GM19240 (cell line): Measurements from ENCODE around the gene CEP95.

Experiments used
- DNase-seq: peaks from one replicate; pipeline ENCODE4 v3.0.0; 2011; ENCODE audit warnings: low spot score; ENCODE audit not compliant: insufficient read length

The CEP95 gene

DNA sequence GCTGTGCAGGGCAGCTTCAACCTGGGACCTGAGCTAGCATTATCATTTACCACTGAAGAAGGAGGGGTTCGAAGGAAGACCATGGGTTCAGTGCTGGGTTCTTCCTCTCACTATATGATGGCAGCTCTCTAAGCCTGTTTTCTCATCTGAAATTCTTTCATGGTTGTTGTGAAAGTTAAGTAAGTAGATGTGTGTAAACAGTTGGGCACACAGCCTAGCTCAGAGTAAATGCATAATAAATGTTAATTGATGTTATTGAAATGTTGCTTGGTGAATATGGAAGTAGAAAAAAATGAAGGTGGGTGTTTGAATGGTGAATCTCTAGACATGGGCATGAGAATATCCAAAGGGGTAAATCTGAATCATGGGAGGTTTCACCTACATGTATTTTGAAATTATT is 9.1 kb downstream of the CEP95 start:
- no peak for DNase-seq

- no peak for DNase-seq
Observed at GRCh38 chr17:64519601-64520000, 12.8 kb downstream of the CEP95 start.

DNA sequence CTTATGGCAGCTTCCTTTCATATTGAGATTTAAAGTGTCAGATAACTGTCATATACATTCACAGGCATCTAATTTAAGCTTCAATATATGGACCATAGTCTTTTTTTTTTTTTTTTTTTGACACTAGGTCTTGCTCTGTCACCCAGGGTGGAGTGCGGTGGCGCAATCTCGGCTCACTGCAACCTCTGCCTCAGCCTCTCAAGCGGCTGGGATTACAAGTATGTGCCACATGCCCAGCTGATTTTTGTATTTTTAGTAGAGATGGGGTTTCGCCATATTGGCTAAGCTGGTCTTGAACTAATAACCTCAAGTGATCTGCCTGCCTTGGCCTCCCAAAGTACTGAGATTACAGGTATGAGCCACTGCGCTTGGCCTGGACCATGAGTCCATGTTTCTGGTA is 13.6 kb downstream of the CEP95 start:
- no peak for DNase-seq

DNA sequence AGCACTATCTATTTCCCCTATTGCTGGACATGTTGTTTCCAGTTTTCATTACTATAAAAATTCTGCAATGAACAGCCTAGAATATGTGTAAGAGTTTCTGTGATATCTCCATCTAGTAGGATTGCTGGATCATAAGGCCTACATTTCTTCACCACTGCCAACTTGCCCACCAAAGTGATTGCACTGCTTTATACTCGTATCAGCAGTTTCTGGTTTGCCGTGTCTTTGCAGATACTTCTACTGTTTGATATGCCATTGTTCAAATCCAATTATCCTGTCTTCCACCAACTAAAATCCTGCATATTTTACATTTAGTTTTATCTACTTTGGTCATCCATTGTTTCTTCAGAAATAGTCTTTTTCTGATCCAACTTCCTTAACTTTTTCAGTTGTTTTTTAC is 21.1 kb downstream of the CEP95 start:
- DNase-seq: no peak

DNA sequence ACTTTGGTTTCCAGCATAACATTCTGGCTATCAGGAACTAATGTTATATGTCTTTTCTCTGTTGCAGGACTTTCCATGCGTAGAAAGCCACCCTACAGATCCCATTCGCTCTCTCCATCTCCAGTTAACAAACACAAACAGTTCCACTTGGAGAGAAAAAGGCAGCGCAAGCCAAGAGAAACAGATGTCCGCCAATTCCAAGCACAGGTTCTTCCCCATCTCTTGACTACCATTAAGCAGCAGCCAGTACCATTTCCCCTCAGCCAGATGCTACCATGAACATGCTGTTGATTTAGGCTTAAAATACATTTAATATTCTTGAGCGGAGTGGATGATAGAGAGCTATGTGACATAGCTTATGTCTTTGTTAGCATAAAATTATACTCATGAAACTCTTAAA is 22.4 kb downstream of the CEP95 start:
- DNase-seq: no peak

DNA sequence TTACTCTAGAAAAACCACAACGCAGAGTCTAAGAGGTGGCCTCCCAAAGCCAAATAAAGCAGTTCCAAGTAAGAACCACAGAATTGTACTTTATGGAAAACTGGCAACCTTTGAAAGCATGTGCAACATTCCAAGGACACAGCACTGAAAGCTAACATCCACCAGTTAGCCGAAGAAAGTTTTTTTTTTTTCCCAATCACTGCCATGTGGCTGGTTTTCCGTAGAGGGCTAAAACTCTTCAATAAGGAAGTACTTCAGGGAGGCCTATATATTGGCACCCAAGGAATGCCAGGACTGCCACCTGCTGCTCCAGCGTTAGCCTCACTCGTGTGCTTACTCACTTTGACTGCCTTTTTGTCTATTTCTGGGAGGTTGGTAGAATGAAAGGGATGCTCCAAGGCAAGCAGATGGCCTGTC is 25.2 kb downstream of the CEP95 start:
- no peak for DNase-seq

GRCh38 chr17:64532409-64532808 is 25.6 kb downstream of the CEP95 start:
- no peak for DNase-seq

DNA sequence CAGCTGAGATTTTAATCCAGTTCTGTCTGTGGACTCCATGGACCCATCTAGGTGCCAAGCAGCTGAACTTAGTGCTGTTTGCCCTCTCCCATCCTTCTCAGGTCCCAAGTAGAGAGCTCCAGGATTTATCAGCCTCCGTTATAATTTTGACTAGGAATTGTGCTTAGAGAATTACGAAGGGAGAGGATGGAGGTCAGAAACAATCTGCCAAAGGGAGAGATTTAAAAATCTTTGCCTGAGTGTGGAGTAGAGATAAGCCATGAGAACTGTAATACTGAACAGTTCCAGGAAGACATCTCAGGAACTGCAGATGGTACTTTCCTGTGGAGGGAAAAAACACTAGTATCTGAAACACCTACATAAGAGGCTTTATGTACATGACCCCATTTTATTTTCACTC is 27.0 kb downstream of the CEP95 start:
- no peak for DNase-seq

DNA sequence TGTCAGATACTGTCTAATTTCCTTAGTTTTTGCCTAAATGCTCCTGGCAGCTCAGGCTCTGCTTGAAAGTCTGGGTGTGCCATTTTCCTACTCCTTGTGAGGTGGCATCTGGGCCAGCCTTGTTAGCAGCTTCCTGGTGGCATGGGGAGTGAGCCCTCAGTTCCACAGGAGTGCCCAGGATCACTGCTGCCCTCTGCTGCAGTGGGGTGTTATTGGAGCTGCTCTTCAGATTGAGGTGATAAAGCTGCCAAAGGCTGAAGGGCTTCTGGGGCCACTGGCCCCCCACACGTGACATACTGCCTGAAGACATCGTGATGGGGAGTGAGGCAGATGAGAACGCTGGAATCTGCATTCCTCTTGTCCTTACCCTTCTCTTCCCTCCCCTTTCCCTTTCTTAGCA is 27.4 kb downstream of the CEP95 start:
- DNase-seq: no peak

GRCh38 chr17:64535357-64535756 is 28.6 kb downstream of the CEP95 start:
- DNase-seq: no peak

DNA sequence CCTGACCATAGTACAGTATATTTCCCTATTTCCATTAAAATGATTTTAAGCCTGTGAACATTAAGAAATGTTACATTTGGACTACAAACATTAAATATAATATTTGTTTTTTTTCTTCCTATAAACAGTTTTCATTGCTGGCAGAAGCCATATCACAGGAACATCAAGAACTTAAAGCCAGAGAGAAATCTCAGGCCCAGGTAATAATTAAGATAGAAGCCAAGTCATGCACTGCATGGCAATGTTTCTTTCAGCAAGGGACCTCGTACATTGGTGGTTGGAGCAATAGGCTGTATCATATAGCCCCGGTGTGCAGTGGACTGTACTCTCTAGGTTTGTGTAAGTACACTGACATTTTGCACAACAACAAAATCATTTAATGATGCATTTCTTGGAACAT is 30.1 kb downstream of the CEP95 start:
- no peak for DNase-seq

DNA sequence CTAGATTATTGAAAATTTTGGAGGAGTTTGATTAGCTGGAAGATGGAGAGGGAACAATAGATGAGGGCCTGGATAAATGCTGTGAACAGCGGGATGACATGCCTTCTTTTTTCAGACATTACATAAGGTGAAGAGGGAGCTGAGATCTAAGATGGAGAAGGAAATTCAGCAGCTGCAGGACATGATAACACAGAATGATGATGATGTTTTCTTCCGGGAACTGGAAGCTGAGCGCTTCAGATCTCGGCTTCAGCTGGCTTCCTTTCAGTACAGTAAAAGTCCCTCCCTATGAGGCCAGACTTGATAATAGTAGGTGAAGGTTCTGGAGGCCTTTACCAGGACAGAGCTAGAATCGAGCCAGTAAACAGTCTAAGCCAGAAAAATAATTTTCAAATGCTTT is 30.7 kb downstream of the CEP95 start:
- DNase-seq: no peak

DNA sequence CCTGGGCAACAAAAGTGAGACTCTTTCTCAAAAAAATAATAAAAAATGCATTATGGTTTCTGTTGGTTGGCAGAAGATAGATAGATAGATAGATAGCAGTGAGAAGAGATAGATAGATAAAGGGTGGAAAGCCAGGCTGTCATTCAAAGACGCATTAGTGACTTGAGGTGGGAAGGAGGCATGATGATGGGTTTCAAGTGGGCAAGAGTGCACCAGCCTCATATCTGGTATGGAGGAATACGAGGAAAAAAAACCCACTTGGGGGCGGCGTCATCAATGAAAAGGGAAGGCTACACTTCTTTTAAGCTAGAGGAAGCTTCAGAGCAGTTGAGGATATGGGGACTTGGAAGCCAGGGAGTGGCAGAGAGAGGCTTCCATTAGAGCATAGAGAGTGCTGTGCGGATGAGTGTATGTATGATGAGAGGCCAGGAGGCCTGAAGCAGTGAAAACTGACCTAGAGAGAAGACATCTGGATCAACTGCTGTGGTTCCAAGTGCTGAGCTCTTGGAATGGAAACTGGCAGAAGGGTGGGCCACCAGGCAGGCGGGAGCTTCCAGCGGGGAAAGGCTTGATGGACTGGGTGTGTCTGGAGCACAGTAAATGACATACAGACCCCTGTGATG is 31.8 kb downstream of the CEP95 start:
- DNase-seq: no peak

GRCh38 chr17:64540118-64540776 is 33.5 kb downstream of the CEP95 start:
- no peak for DNase-seq

DNA sequence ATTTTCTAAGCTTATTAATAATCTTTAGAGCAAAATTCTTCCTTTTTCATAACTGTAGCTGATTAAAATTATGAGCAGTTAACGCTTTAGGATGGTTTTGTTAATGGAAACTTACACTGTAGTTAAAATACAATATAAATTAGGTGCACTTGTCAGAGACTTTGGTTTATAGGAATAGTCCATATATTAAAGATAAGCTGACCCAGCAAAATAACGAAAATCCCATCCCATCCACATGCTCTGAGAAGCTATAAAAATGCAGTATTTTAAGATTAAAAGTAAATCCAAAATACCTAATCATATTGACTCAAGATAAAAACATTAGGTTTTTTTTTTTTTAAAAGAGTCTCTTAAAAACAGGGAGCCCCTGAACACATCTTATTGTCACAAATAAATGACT is 38.0 kb downstream of the CEP95 start:
- no peak for DNase-seq

DNA sequence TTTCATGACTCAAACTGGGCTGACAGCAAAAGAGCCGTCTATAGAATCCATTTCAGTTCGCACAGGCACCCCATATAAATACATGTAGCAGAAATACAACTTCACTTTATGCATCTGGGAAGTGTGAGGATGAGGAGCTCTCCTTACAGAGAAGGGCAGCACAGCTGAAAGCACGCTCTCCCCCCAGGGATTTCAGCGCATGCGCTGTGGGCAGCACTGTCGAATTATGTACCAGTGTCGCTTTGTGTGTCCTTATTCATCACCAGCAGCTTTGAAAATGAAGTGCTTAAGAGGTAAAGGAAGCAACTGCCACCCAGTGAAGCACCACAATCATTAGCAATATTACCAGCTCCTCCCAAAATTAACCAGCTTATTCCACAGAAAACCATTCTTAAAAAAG is 39.9 kb downstream of the CEP95 start:
- no peak for DNase-seq

DNA sequence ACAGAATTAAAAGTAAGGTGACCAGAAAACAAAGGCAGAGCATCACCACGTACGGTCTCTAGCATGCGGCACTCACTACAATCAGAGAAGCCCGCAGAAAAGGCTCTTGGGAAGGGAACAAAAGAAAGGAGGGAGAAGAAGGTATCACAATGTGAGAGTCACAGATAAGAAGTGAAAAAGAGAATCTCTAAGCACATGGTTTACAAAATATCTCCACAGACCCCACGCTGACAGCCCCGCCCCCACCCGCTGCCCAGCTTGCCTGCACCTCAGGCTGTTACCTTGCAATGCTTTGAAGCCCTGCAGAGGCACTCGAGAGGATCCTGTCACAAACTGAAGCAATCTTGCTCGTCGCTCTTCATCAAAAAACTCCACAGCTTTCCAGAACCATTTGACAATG is 40.5 kb downstream of the CEP95 start:
- DNase-seq: no peak

GRCh38 chr17:64551461-64551860 is 44.7 kb downstream of the CEP95 start:
- no peak for DNase-seq

DNA sequence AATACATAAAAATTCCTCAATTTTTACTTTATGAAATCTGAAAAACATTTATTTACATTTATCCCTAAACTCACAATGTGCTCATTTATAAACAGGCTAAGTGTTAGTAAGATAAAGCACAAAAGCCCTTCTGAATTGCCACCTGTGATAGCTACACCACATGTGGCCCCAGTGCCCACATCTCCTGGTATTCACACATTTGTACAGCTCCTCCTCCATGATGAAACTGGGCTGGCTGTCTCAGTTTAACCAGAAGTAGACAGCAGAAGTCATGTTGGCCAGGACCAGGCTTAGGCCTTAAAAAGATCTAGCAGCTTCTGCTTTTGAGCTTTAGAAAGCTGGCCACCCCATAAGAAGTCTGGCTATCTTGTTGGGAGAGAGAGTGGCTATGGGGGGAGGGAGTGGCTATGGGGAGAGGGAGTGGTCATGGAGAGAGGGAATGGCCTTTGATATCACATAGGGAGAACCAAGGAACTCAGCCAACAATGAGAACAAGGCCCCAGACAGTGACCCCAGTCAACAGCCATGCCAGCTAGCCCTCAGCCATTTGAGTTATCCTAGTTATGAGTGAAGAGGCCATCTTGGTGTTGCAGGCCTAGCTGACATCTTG is 47.4 kb downstream of the CEP95 start:
- DNase-seq: no peak

- DNase-seq: no peak
Observed at GRCh38 chr17:64555281-64555680, 48.5 kb downstream of the CEP95 start.

DNA sequence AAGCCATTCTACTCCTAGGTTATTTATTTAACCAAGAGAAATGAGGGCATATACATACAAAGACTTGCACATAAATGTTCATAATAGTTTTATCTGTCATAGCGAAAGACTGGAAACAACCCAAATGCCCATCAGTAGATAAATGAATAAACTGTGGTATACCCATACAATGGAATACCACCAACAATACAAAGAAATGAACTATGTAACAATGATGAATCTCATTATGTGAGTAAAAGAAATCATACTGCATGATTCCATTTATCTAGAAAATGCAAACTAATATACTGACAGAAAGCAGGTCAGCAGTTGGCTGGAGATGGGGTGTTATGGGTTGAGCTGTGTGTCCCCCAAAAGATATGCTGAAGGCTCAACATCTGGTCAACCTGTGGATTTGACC is 57.3 kb downstream of the CEP95 start:
- DNase-seq: no peak

- DNase-seq: no peak
Observed at GRCh38 chr17:64565563-64565962, 58.8 kb downstream of the CEP95 start.

DNA sequence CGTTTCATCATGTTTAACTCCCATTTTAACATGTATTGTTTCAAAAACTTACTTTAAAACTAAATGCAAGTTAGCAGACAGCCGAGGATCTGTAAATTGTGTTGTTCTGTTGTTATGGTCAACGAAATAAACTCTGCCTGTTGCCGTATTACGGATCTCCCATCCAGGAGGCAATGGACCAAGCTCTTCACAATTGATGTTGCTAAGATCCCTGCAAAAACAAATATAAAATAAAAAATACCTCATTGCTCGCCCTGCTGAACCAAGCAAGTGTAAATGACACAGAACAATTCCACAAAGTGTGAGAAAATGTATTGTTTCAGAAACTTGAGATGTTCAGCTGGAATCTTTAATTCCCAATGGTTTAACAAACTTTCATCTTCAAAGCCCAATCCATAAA is 65.0 kb downstream of the CEP95 start:
- DNase-seq: no peak
